GM19023 (cell line): Measurements from ENCODE around the gene GALNT16.
"Not testable (repeated sequence)": the region's sequence is repeated elsewhere in the genome, so short reads cannot be mapped to it uniquely, and the experiment has no call there.

ENCODE experiments used
- ATAC-seq: cut with Tn5 transposase; IDR thresholded peaks from one replicate; pipeline ENCODE4 v1.9.1; 2021; ENCODE audit warnings: mild to moderate bottlenecking, moderate library complexity; ENCODE audit not compliant: unreplicated experiment

Gene GALNT16

DNA sequence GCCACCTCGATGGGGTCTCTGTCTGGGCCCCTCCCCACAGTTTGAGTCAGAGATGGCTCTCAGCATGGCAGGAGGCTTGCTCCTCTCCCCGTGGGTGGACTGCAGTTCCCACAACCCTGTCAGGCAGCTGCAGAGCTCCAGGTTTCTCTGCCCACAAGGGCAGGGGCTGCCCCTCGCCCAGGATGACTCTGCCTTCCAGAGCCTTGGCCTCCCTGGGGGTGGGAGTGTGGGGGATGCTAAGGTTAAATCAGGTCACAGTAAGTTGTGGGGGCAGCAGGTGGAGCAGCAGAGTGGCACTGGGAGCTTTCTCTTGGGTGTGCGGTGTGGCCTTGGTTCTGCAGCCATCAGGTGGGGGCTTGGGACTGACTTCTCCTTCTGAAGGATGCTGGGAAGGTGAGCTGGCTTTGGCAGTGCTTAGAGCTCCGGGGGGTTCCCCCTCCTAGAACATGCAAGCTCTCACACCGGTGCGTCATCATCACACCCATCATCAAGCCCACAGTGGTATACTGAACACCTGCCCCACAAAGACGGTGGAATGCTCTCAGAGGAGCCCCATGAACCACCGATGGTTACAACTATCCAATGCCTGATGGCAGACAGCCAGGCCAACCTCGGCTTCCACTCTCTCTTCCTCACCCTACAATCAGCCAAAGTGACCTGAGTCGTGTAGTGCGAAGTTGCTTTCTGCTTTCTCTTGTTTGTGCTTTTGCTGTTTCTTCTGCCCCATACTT, 98.4 kb downstream of the GALNT16 start:
- ATAC-seq: no peak

DNA sequence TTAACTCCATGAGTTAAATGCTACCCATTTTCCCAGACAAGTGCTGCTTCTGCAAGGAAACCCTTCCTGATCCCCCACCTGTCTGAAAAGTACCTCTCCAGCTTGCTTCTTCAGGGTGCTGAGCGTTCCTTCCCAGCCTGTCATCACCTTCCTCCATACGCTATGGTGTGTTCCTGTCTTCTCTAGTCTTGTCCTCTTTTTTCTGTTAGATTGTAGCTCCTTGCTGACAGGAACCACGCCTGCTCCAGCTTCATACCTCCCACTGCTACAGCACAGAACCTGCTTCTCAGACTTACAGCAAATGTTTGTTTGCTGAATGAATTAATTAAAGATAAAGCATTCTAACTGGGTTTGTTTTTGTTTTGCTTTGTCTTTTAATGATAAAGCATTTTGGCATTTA, 99.0 kb downstream of the GALNT16 start:
- no peak for ATAC-seq

DNA sequence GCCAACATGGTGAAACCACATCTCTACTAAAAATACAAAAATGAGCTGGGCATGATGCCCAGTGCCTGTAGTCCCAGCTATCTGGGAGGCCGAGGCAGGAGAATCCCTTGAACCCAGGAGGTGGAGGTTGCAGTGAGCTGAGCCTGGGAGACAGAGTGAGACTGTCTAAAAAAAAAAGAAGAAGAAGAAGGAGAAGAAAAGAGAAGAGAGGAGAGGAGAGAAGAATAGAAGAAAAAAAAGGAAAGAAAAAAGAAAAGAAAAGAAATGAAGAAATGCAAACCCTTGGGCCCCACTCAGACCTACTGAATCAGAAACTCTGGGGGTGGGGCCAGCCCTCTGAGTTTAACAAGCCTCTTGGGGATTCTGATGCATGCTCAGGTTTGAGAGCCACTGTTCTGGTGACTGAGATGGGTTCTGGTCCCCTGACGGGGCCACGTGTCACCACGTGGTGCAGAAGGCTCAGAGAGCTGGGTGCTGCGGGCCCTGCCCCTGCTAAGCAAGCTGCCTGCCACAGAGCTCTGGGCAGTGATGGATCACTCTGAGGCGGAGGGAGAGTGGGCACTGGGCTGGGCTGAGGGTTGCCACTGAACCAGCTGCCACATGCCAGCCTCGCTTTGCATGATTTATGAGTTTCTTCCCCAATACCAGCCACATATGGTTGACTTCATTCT, 100.6 kb downstream of the GALNT16 start:
- peak; percentile 53 for ATAC-seq

DNA sequence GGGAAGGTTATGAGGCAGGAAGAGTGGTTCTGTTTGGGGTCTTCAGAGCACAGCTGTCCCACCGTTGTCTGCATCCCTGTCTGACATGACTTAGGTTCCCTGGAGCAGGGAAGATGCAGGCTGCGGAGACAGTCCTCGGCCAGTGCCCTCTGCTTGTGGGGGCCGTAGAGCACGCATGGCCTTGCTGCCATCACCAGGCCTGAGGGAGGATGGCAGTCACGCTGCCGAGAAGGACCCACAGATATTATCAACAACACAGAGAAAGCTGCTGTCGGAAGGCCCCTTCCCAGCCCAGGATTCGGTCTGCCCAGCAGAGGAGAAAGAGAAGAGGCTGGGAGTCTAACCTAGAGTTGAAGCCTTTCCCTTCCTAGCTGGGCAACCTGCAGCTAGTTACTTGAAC, 103.1 kb downstream of the GALNT16 start:
- ATAC-seq: no peak

DNA sequence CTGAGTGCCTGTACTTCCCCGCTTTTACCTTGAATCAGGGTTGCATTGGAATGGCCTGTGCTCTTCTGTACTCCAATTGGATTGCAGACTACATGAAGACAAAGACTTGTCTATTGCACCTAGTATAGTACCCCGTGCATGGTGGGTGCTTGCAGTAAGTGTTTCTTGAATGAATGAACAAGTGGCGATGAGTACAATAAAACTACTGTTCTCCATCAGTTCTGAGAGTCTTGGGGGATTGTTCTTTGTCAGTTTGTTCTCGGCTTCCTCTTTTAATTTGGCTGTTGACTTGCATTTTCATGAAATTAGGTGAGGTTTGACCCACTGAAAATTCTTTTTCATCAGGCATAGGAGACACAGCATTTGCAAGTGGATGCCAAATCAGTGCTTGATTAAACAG, 104.0 kb downstream of the GALNT16 start:
- ATAC-seq: no peak

DNA sequence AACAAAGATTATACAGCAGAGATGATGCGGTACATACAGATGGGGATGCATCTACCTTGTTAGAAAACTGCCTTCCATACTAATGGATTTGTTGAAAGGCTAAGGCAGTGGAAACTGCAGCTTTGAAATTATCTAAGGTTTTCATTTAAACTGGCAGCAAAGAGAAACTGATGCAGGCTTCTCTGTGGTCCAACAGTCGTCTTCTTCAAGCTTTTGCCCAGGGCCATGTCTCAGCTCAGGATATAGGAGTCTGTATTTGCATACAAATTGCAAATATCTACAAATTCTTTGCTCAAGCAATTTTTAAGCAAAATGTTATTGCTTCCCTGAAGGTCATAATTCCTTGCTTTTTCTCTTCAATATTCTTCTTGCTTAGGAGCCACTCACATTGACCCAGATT, 104.4 kb downstream of the GALNT16 start:
- ATAC-seq: no peak

DNA sequence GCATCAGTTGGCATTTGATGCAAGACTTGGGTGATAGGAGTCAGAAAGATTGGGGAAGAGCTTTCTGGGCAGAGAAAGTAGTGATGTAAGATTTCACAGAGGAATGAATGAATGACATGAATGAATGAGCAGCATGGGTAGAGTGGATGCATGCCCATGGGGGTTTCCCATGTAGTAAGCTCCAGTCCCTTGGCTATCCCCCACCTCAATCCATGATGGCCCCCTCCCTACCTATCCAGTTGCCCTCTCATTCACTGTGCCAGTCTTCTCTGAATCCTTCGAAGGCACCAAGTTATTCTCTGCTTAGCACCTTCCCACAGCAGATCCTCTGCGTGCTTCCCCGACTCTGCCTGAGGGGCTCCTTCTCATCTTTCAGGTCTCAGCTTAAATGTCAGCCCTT, 106.1 kb downstream of the GALNT16 start:
- ATAC-seq: no peak

DNA sequence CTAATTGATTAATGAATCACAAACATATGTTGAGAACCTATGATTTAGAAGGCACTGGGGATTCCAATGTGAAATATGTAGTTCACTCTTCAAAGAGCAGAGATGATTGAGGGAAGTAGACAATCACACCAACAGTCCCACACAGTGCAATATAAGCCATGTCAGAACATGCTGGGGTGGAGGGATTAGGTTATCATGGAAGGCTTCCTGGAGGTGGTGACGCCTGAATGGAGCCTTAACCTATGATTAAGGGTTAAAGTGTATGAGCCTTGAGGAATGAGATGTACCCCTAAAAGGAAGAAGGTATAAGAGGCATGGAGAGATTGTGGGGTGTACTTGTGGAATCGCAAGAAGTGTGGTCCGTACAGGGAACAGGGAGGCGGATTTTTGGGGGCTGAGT, 106.8 kb downstream of the GALNT16 start:
- no peak for ATAC-seq

DNA sequence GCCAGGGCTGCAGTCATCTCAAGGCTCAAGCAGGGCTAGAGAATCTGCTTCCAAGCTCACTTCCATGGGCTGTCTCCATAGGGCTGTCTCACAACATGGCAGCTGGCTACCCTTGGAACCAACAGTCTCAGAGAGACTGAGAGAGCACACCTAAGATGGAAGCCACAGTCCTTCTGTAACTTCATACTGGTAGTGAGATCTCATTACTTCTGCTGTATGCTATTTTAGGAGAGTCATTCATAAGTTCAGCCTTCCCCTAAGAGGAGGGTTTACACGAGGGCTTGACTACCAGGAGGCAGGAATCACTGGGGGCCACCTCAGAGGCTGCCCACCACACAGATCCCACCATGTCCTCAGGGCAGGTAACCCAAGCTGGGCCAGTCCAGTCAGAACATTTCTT, 108.4 kb downstream of the GALNT16 start:
- ATAC-seq: no peak

- no peak for ATAC-seq
Observed at GRCh38 chr14:69370061-69370460, 110.1 kb downstream of the GALNT16 start.

- no peak for ATAC-seq
Observed at GRCh38 chr14:69372146-69372545, 112.2 kb downstream of the GALNT16 start.

GRCh38 chr14:69373104-69373503, 113.1 kb downstream of the GALNT16 start:
- ATAC-seq: no peak

DNA sequence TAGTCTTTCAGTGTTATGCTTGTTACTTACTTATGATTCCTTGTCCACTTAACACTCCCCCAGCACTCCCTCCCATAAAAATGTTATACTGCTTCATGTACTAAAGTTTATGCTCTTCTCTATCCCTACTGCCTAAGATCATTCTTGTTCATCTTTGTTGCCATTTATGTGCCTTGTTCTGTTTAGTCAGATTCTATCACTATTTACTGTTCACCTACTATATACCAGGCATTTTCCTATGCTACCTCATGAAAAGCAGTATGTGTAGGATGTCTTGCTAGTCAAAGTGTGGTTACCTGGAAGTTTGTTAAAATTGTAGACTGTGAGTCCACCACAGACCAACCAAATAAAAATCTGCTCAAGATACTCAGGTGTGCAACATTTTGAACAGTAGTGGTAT, 114.3 kb downstream of the GALNT16 start:
- no peak for ATAC-seq

DNA sequence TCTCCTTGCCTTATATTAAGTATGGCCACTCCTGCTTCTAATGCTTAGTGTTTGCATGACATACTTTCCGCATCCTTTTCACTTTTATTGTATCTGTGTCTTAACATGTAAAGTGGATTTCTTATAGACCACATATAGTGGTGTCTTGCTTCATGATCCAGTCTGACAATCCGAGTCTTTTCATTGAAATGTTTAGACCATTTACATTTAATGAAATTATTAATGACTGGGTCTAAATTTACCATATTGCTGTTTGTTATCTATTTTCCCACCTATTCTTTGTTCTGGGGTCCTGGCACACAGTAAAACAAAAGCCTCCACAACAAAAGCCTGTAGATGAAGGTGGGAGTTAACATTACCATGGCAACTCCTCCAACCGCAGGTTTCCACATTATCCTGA, 115.2 kb downstream of the GALNT16 start:
- no peak for ATAC-seq

DNA sequence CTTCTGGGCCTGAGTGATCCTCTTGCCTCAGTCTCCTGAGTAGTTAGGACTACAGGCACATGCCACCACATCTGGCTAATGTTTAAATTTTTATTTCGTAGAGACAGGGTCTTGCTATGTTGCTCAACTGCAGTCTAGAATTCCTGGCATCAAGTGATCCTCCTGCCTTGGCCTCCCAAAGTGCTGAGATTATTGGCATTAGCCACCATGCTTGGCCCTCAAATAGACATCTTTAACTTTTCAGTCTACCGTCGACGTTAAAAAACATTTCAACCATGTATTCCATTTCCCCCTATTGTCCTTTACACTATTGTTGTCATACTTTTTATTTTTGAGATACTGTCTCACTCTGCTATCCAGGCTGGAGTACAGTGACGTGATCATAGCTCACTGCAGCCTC, 115.8 kb downstream of the GALNT16 start:
- ATAC-seq: no peak

GRCh38 chr14:69376439-69376838, 116.5 kb downstream of the GALNT16 start:
- no peak for ATAC-seq

DNA sequence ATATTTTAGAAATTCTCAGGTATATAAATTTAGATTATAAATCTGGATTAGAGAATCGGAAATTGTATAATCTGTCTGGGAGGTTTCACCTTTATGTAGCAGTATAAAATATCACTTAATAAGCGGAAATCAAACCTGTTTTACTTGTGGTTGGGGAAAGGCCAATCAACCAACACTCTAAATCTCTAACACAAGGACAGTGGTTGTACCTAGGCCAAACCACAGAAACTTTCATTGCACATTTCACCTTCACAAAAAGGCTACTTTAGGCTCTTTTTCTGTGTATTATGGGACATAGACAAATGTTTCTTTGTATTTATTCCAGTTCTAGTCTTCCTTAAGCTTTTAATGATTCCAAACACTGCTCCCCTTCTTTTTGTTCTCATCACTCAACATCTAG, 118.3 kb downstream of the GALNT16 start:
- no peak for ATAC-seq

GRCh38 chr14:69387311-69387710, 127.4 kb downstream of the GALNT16 start:
- ATAC-seq: no peak

GRCh38 chr14:69391400-69391799, 131.4 kb downstream of the GALNT16 start:
- not testable (repeated sequence) for ATAC-seq

DNA sequence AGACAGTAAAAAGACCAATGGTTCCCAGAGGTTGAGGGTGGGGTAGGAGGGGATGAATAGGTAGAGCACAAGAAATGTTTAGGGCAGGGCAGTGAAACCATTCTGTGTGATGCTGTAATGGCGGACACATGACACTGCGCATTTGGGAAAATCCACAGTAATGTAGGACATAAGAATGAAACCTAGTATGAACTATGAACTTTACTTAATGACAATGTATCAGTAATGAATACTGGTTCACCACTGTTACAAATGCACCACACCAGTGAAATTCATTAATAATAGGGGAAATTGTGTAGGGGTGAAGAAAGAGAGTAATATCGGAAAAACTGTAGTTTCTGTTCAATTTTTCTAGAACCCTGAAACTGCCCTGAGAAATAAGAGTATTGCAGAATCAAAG, 132.5 kb downstream of the GALNT16 start:
- ATAC-seq: no peak

GRCh38 chr14:69395929-69396328, 136.0 kb downstream of the GALNT16 start:
- no peak for ATAC-seq

- peak; percentile 87 for ATAC-seq
Observed at GRCh38 chr14:69398053-69398817, 138.3 kb downstream of the GALNT16 start, which contains the start of the genes ERH and SLC39A9. ERH (minus strand) TSS chr14:69398299; CDS start chr14:69398233, 66 bp downstream. SLC39A9 (plus strand) TSS chr14:69398692; CDS start chr14:69399370, 678 bp downstream.
